Adrenal gland (tissue), 5 donors: ENCODE measurements around the gene DUS1L.

Experiments used
- POLR2A ChIP-seq, 2 donors: fragments of 450-650 bp; IDR thresholded peaks; one replicate each; pipeline ENCODE4 v1.6.1; 2017; ENCODE audit warnings: antibody characterized with exemption in 2 of 2, mild to moderate bottlenecking in 2 of 2, moderate library complexity in 1 of 2
- TF ChIP-seq, protein P1 (sequence below), 6 experiments: fragments of 450-650 bp in 4 of 6; fragments of 200-600 bp in 2 of 6; sonication (generic) in 1 of 6; IDR thresholded peaks; 1 replicate in 5 of 6; 2 replicates in 1 of 6; pipeline versions ENCODE4 v1.5.1 to v1.8.0; 2016 to 2021; ENCODE audit warnings: antibody characterized with exemption in 6 of 6, mild to moderate bottlenecking in 2 of 6, moderate library complexity in 1 of 6
- donor health status: DM: no; HTN: no; CAD: no.

DNA sequence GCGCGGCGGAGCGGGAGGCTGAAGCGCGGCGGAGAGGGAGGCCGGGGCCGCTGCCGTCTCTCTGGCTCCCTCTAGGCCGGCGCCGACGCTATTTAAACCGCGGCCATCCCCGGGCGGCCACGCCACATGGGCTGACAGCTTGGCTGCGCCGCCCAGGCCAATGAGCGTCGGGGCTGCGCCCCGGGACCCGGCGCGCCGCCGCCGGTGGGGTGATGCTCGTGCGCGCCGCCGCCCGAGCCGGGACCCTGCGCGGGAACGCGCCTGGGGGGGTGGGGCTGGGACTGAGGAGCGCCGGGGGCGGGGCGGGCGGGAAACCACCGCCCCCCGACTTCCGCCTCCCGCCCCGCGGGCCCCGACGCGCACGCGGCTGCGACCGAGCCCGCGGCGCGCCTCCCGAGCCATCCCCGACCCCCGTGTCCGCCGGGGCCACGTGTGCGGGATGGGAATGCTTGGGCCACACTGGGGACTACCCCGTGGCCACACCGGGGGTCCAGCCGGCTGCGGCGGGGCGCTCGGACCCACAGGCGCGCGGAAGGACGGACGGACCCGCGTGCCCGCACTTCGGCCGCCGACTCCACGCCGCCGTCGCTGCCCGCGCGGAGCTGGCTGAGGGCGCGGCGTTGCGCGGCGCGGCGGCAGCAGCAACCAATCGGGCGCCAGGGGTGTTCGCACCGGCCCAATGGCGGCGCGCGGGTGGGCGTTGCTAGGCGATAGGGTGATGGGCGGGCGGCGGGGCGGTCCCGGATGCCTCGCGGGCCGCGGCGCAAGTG is 32.8 kb upstream of the DUS1L start, which contains the start of gene FASN:
- TF ChIP-seq, protein P1, sequence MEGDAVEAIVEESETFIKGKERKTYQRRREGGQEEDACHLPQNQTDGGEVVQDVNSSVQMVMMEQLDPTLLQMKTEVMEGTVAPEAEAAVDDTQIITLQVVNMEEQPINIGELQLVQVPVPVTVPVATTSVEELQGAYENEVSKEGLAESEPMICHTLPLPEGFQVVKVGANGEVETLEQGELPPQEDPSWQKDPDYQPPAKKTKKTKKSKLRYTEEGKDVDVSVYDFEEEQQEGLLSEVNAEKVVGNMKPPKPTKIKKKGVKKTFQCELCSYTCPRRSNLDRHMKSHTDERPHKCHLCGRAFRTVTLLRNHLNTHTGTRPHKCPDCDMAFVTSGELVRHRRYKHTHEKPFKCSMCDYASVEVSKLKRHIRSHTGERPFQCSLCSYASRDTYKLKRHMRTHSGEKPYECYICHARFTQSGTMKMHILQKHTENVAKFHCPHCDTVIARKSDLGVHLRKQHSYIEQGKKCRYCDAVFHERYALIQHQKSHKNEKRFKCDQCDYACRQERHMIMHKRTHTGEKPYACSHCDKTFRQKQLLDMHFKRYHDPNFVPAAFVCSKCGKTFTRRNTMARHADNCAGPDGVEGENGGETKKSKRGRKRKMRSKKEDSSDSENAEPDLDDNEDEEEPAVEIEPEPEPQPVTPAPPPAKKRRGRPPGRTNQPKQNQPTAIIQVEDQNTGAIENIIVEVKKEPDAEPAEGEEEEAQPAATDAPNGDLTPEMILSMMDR (IDR thresholded peaks at IDR 0.05): peak in 3 of 6 experiments; percentile 28 to 53 (median 45)
- peak; percentile 99 for TF ChIP-seq POLR2A (IDR thresholded peaks at IDR 0.05)
